Measurements from ENCODE around the gene COMMD8.

The COMMD8 gene

GRCh38 chr4:47471064-47471463 lies 7.6 kb upstream of the COMMD8 start:
- DNase-seq, result no peak

DNA sequence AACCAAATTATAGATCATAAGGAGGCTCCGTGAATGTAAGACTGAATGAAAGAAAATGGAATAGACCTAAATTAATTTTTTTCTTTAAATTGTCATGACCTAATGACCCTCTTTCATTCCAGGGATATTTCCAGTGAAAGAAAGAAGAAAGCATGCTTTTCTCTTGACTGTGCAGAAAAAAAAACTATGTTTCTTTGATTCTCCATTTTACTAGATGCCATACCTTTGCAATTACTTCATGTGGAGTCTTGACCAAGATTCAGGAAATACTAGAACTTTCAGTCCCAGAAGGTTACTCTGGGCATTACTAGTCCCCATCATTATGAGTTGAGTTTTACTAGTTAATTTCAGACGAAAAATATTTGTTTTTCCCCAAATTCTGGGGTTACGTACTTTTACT lies 6.4 kb upstream of the COMMD8 start:
- DNase-seq, result no peak

DNA sequence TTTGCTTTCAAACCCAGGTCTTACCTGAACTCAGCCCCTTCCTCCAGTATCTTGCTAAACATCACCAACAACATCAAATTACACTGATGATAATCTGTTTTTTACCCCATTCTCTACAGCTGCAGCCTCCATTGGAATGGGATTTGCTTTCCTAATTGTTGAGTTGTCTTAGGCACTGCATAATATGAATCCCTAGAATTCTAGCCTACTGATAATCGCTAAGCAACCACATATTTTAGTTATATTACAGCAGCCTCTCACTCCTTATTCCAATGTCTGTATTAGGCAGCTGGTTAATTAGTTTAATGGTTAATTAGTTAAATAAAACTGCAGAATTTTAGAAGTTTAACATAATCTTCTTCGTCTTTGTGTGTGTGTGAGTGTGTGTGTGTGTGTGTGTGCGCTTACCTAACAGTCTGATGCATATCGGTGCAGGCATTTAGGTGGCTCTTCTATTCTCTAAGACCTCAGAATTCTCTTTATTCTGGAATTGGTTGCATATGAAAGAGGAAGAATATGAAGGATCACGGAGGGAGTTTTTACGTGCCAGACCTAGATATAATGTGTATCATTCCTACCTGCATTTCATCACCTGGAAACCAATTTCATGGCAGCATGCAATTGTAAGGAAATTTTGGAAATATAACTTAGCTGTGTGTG lies 5.3 kb upstream of the COMMD8 start:
- no peak for DNase-seq

- DNase-seq, result no peak
Measured at GRCh38 chr4:47466056-47466785, 2.7 kb upstream of the COMMD8 start.

- no peak for DNase-seq
Measured at GRCh38 chr4:47465004-47465403, 1.5 kb upstream of the COMMD8 start.

GRCh38 chr4:47462799-47463234 lies 685 bp downstream of the COMMD8 start:
- no peak for DNase-seq

- no peak for DNase-seq
Measured at GRCh38 chr4:47451657-47452056, 11.8 kb downstream of the COMMD8 start.

- no peak for DNase-seq
Measured at GRCh38 chr4:47444031-47444430, 19.5 kb downstream of the COMMD8 start.

- no peak for DNase-seq
Measured at GRCh38 chr4:47442980-47443379, 20.5 kb downstream of the COMMD8 start.

- DNase-seq, result no peak
Measured at GRCh38 chr4:47434931-47435330, 28.6 kb downstream of the COMMD8 start.

DNA sequence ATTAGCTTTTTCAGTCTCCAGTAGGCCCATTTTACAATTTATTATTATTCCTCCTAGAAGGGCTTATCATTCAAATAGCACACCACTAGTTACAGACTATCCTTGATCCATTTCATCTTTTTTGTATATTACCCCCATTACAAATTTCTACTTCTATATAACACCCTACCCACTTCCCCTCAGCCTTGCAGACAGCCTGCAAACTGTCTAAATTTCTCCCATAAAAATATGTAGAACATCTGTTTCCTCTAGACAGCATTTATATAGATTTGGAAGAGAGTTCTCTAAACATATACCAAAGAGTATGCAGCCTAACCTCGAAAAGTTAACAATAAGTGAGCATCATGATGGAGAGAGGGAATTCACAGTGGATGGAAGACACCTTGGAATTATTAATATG lies 30.8 kb downstream of the COMMD8 start:
- no peak for DNase-seq

DNA sequence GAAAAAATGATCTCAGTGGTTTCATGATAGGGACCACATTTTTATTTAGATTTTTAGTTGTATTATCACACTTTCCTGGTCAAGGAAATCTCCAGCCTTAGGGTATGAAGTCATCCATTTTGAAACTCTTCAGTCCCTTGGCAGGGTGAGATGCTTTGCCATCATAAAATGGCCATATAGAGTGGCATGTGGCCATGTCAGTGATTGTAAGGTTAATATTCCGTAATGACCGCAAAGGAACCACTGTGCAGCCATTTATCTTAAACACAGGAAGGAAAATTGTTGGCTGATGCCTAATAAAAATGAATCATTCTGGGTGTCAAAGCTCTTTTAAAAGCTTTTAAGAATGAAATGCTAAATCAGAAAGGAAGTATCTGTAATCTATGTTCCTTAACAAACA lies 35.6 kb downstream of the COMMD8 start:
- DNase-seq, result no peak

GRCh38 chr4:47425628-47426027 lies 37.9 kb downstream of the COMMD8 start:
- no peak for DNase-seq

DNA sequence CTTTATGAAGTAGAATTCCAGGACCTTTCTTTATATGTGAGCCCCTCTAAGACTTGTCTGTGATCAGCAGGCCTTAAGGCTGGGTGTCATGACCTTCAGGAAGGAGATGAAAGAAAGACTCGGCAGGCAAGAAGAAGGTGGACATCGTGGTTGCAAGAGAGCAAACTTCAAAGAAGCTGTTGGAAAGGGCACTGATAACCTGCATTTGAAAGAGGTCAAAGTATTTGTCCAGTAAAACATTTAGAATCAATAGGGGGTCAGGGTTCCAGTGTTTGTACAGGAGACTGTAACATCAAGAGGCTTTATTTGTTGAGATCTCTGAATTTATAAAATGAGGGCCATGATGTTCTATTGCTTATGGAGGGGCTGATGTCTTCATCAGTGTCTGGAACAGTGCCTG lies 44.2 kb downstream of the COMMD8 start:
- DNase-seq, result no peak

- no peak for DNase-seq
Measured at GRCh38 chr4:47418147-47418546, 45.4 kb downstream of the COMMD8 start.

DNA sequence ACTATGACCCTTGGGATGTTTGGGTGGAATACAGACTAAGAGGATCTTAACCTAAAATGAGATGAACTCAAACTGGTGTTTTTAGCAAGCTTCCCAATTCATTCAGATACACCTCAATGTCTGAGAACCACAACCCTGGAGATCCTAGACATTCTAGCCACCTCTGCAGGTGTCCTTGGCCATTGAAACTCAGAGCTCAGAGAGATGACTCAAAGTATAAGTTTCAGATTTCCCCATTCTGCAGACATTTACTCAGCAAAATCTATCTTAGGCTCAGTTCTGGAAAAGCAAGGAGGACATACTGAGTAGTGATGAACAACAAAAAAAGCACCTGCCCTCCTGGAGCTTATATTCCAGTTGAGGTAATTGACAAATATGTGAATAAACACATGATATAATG lies 47.8 kb downstream of the COMMD8 start:
- no peak for DNase-seq

- DNase-seq, result no peak
Measured at GRCh38 chr4:47413521-47413920, 50.0 kb downstream of the COMMD8 start.

GRCh38 chr4:47410271-47410670 lies 53.2 kb downstream of the COMMD8 start:
- DNase-seq, result no peak

GRCh38 chr4:47406408-47406807 lies 57.1 kb downstream of the COMMD8 start:
- no peak for DNase-seq
